Measurements from ENCODE around the gene RBPMS2.

The RBPMS2 gene

GRCh38 chr15:64710676-64711428 lies 64.5 kb downstream of the RBPMS2 start:
- Histone ChIP-seq H3K27me3 (ENCODE audit: insufficient read depth, low read depth, severe bottlenecking) (no peaks in the 10 kb centered on the region), H3K27ac (no peak overlapping the region), H3K9me3 (ENCODE audit: severe bottlenecking) (no peaks in the 10 kb centered on the region), H3K36me3 (no peaks in the 10 kb centered on the region), H3K4me3 (ENCODE audit: low read depth, low read length) (no peak overlapping the region)
- no peak for TF ChIP-seq CTCF (IDR thresholded peaks at IDR 0.05; ENCODE audit: low read depth, low read length)
- no peak for DNase-seq

DNA sequence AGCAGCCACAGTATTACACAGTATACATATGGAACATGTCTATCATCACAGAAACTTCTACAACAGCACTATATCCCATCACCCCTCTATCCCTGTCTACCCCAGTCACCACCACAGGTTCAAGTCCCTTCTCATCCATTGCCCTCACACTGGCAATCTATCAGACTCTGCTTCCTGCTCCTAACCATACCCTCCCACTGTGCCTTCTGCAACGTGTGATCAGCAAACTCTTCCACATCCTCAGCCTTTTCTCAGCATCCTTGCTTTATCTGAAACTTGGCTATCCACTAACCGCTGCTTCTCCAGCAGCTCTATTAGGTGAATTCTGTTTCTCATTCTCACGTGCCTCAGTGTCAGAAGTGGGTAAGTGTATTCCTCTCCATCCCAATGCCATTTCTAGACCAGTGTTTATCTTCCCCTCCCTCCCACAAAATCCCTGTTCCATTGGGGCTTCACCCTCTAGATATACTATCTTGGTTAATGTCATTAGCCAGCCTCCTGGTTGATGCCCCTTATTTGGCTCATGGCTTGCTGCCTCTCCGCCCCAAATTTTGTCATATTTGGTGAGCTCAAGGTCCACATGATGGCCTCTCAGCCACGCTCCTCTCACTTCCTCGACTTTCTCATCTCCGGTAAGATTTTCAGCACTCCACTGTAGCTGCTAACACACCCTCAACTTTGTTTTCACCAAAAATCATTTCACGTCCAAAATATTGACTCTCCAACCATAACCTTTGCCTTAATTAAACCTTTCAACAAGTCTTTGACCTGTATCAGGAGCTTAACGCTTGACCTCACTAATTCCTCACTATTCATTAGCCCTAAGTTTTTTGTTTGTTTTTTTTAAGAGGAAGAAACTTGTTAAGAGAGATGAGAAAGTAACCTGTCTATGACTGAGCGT lies 69.1 kb downstream of the RBPMS2 start:
- DNase-seq, result no peak
- no peak overlapping the region for H3K27ac ChIP-seq
- TF ChIP-seq CTCF (IDR thresholded peaks at IDR 0.05; ENCODE audit: low read depth, low read length), result no peak

DNA sequence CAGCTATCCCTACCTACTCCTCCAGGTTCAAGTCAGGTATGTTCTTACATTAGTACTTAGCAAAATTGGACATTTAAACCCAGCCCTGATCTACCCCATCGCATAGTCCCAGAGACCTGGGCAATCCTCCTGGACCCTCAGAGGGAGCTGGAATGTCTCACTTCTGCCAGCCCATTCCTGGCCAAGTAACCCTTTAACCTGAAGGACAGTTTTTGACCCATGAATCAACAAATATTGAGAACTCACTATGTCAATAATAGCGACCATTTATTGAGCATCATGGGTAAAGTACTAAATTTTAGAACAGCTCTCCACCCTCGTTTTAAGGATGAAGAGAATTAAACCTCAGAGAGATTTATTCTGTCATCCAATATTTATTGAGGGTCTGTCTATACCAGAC lies 70.4 kb downstream of the RBPMS2 start:
- H3K27ac ChIP-seq, result no peak overlapping the region
- H3K4me3 ChIP-seq (ENCODE audit: low read depth, low read length), result no peak overlapping the region
- TF ChIP-seq CTCF (IDR thresholded peaks at IDR 0.05; ENCODE audit: low read depth, low read length), result no peak
- peaks cover 9% of the 10 kb centered on the region for H3K36me3 ChIP-seq
- DNase-seq, result no peak
- H3K27me3 ChIP-seq (ENCODE audit: insufficient read depth, low read depth, severe bottlenecking), result no peaks in the 10 kb centered on the region
- H3K9me3 ChIP-seq (ENCODE audit: severe bottlenecking), result no peaks in the 10 kb centered on the region

More for the DNA sequence above, 69.1 kb downstream of the RBPMS2 start:
- Histone ChIP-seq H3K27me3 (ENCODE audit: insufficient read depth, low read depth, severe bottlenecking) (no peaks in the 10 kb centered on the region), H3K4me3 (ENCODE audit: low read depth, low read length) (no peak overlapping the region), H3K9me3 (ENCODE audit: severe bottlenecking) (no peaks in the 10 kb centered on the region), H3K36me3 (peaks cover under 1% of the 10 kb centered on the region; the same call in 1 of the 2 replicates)

DNA sequence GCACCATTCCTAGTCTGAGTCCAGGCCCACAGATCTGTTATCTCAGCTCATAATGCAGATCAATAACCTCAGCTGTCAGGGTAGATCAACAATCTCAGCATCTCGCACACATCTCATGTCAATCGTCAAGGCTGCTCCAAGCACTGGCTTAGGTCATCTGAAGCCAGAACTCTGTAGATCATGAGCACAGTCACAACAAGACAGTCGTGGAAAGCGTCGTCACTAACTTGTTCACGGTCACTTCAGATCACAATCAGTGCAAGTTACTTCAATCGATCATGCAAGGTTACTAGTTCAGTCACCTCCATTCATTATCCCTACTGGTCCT lies 71.8 kb downstream of the RBPMS2 start:
- H3K27me3 ChIP-seq (ENCODE audit: insufficient read depth, low read depth, severe bottlenecking), result no peaks in the 10 kb centered on the region
- peaks cover 9% of the 10 kb centered on the region for H3K36me3 ChIP-seq
- no peak for DNase-seq
- no peaks in the 10 kb centered on the region for H3K9me3 ChIP-seq (ENCODE audit: severe bottlenecking)
- TF ChIP-seq CTCF (IDR thresholded peaks at IDR 0.05; ENCODE audit: low read depth, low read length), result no peak
- H3K4me3 ChIP-seq (ENCODE audit: low read depth, low read length), result peak overlapping the region; percentile 53
- H3K27ac ChIP-seq, result peak overlapping the region; percentile 92

- DNase-seq, result peak; percentile 99
- no peak for TF ChIP-seq CTCF (IDR thresholded peaks at IDR 0.05; ENCODE audit: low read depth, low read length)
- H3K4me3 ChIP-seq (ENCODE audit: low read depth, low read length), result peak overlapping the region; percentile 88
- peak overlapping the region; percentile 92 for H3K27ac ChIP-seq
- H3K27me3 ChIP-seq (ENCODE audit: insufficient read depth, low read depth, severe bottlenecking), result no peaks in the 10 kb centered on the region
- H3K36me3 ChIP-seq, result peaks cover 9% of the 10 kb centered on the region
- H3K9me3 ChIP-seq (ENCODE audit: severe bottlenecking), result no peaks in the 10 kb centered on the region
Observed at GRCh38 chr15:64702816-64703631, 72.4 kb downstream of the RBPMS2 start.
